COLO829 (cell line): Measurements from ENCODE around the gene LUC7L2.
"Not testable (repeated sequence)": the region's sequence is repeated elsewhere in the genome, so short reads cannot be mapped to it uniquely, and the experiment has no call there.

Experiments used
- DNase-seq: peaks from one replicate; pipeline ENCODE4 v3.0.0; 2012; ENCODE audit warnings: low spot score

LUC7L2 gene, protein sequence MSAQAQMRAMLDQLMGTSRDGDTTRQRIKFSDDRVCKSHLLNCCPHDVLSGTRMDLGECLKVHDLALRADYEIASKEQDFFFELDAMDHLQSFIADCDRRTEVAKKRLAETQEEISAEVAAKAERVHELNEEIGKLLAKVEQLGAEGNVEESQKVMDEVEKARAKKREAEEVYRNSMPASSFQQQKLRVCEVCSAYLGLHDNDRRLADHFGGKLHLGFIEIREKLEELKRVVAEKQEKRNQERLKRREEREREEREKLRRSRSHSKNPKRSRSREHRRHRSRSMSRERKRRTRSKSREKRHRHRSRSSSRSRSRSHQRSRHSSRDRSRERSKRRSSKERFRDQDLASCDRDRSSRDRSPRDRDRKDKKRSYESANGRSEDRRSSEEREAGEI

DNA sequence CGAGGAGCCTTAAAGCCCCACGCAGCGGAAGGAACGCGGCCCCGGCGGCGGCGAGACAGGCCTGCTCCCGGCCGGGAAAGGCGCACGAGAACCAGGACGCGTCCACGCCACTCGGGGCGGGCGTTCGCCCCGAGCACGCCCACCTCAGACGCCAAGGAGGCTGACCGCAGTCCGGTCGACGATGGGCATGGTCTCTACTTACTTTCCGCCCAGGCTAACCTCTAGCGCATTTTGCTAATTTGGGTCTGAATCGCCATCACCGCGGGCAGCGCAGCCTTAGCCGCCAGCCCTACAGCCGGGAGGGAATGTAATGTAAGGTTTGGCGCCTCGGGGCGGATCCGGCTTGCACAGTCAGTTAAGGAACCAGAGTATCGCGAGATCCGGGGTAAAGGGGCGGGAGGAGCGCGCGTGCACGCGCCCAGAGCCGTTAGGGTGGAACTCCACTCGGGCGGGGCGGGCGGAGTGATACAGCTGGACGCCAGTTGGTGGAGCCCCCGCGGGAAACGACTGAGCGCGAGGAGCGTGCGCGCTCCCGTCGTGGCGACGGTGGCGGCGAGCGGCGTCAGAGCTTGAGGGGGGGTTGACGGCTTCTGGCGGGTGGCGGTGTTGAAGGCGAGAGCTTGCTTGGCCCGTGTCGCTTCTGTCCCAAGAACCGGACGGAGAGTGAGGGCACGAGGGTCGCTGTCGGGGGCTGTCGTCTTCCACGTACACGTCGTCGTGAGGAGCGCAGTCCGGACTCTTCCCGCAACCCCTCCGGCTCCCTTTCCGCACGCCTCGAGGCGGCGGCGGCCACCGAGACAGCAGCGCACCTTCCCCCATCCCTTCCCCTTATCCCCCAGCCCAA lies at the start of gene LUC7L2:
Gene LUC7L2, plus strand, starts transcription at position 529 of the 844 bp plus-strand sequence. CDS start 368 bp downstream, outside the sequence.
- peak; percentile 99 for DNase-seq

DNA sequence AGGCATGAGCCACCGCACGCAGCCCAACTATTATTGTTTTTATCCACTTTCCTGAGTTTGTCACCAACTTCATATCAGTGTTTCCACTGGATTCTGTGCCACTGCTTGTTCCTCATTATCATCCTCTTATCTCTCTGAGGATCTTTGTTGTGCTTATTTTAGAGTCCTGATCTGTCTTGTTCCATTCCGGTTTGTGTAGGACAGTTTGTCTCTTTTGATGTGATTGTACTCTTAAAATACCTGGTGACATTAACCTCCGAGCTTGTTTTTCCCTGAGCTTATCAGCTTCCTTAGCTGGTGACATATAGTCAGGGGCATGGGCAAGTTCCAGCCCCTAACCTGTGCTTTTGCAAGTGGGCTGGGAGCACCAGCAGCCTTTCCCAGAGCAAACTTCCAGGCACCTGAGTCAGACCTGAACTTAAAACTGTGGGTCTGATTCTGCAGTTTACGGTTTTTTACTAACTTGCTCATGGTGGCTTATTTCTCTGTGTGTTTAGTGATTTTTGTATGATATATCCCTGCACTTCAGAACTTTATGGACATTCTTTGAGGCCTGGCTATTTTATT lies 41.7 kb upstream of the LUC7L2 start:
- no peak for DNase-seq

DNA sequence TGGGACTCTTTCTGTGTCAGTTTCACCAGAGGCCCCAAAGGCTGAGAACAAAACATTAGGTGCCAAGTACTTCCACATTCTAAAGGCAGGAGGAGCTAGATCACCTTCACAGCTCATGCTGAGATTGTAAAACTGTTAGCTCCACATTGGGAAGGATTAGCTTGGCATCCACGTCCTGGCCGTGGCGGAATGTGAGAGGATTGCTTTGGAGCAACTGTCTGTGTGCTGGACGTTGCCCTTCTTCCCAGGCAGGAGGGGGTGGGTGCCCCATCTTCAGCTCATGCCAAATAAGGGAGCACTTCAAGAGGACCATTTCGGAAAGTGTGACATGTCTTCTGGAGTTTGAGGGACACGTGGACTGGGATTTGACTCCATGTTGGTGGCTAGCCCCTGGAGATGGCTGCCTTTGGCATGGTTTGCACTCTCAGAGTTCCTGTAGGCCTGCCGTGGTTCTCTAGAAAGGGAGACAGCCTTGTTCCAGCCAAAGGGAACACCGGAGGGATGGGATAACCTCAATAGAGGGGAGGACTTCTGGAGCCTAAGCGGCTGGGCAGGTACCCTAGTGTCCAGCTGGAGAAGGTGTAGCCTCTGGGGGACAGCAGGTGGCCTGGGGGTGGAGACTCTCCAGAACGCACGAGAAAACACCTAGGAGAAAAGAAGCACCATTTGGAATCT lies 38.5 kb upstream of the LUC7L2 start:
- DNase-seq: no peak

DNA sequence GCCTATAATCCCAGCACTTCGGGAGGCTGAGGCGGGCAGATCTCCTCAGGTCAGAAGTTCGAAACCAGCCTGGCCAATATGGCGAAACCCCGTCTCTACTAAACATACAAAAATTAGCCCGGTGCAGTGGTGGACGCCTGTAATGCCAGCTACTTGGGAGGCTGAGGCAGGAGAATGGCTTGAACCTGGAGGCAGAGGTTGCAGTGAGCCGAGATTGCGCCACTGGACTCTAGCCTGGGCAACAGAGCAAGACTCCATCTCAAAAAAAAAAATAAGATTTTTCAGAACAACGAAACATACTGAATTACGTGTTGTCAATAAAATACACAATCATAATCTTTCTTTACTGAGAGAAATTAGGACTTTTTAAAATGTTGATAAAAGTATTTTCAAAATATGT lies 35.0 kb upstream of the LUC7L2 start:
- not testable (repeated sequence) for DNase-seq

DNA sequence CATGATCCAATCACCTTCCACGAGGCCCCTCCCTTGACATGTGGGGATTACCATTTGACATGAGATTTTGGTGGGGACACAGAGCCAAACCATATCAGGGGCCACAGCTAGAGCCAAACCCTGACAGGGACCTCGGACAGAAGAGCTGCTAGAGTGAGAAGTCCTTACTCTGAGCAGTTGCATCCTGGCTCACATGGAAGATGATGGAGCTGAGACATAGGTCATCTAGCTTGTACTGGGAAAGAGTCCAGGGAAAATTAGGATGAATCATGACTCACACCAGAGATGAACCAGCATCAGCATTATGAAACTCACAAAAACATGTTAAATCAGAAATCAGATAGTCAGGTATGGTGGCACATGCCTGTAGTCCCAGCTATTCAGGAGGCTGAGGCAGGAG lies 31.3 kb upstream of the LUC7L2 start:
- DNase-seq: peak; percentile 54

DNA sequence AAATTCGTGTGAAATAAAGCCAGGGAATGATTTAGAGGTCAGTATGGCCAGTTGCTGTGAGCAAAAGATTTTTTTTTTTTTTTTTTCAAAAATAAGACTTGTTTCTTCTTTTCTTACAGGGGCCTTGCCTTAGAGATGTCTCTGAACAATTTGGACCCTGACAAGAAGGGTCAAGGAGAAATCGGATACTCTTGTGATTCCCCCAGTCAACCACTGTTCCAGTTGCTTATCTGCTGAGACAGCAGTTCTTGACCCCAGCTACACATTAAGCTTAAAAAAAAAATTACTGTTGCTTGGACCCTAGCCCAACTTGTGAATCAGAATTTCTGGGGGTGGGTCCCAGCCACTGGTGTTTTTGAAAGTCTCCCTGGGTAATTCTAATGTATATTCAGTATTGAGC lies 30.6 kb upstream of the LUC7L2 start:
- DNase-seq: no peak

DNA sequence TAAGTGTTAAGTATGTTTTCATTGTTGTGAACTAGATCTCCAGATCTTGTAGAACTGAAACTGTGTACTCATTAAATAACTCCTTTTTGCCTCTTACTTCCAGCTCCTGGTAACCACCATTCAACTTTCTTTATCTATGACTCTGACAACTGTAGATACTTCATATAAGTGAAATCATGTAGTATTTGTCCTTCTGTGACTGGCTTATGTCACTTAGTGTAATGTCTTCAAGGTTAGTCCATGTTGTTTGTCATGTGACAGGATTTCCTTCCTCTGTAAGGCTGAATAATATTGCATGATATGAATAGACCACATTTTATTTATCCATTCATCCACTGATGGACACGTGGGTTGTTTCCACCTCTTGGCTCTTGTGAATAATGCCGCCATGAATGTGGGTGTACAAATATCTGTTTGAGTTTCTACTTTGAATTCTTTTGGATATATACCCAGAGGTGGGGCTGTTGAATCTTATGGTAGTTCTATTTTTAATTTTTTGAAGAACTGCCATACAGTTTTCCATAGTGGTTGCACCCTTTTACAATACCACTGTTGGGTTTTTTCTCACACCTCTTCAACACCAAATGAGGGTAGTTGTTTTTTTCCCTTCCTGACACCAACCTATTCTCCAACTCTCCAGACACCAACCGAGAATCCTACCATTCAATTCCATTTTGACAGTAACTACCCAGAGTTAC lies 29.2 kb upstream of the LUC7L2 start:
- DNase-seq: no peak

DNA sequence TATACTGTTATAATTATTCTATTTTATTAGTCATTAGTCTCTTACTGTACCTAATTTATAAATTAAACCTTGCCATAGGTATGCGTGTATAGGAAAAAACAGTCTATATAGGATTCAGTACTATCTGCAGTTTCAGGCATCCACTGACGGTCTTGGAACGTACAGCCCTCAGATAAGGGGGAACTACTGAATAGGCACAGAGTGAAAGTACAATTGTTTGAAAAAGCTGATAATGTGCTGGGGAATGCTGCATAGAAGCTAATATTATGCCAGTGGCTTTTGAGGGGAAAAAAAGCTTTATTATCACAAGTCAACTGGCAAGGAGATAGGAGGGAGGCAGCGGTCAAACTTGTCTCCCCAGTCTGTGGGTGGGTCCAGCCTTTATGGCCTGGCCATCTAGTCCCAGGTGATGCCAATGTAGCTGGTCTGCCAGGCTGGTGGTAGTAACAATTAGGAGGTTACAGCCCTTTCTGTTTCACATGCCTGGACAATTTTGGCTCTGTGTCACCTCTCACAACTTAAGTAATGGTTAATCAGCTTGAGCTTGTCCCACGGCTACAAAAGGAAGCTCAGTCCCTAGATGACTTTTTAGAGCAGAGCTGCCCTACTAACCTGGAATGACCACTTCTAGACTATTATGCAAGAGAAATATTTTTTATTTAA lies 26.9 kb upstream of the LUC7L2 start:
- no peak for DNase-seq

DNA sequence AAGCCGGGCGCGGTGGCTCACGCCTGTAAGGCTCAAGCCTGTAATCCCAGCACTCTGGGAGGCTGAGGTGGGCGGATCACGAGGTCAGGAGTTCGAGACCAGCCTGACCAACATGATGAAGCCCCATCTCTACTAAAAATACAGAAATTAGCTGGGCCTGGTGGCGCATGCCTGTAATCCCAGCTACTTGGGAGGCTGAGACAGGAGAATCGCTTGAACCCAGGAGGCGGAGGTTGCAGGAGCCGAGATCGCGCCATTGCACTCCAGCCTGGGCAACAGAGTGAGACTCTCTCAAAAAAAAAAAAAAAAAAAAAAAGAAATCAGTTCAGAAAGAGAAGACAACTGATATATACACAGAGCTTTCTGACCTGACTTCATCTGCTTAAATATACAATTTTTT lies 26.3 kb upstream of the LUC7L2 start:
- DNase-seq: not testable (repeated sequence)

DNA sequence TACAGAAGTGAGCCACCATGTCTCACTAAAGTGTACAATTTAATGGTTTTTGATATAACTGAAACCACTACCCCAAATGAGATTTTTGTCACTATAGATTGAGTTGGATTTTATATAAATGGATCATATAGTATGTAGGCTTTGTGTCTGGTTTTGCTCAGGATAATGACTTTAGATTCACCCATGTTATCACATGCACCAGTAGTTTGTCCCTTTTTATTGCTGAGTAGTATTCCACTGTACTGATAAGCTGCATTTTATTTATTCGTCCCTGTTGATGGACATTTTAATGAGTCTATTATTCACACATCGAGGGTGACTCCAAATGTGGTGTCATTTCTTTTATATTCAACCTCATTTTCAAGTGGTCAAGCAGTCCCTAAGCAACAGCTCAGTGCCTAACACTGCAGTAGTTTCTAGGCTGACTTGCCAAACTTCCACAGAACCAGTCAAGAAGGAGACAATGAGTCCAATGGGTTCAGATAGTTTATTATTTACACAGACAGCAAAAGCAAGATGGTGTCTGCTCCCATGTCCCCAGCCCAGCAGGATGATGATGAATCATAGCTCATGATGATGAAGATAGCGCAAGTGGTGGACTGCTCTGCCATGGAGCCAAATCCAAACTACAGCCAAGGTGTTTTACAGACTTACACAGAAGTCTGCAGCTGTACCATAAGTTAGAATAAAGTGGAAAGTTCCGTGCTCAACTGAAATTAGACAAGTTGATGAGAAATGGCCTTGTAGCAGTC lies 25.1 kb upstream of the LUC7L2 start:
- DNase-seq: no peak

DNA sequence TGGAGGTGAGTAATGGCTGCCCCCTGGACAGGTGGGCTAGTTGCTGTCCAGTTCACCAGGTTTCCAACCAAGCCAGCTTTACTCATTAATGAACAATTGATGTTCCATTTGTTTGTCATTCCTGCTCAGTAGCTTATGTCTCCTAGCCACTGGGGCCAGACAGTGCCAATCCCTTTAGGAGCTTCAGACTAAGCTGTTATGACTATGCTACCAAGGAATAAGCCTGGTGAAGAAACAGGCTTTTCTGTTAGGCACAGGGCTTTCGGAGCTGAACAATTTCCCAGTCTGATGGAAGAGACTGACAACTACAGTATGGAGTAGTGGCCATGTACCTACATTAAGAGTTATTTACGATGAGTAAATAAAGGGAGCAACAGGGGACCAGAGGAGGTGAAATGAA lies 20.7 kb upstream of the LUC7L2 start:
- no peak for DNase-seq

DNA sequence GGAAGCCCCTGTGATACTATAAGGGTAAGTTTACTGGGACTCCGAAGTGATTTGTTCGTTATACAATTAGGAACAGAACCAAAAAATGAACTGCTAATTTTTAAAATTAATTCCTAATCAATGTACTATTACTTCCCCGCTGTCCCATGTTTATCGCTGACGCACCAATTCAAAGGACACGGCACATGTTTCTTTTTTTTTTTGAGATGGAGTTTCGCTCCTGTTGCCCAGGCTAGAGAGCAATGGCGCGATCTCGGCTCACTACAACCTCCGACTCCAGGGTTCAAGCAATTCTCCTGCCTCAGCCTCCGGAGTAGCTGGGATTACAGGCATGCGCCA lies 20.0 kb upstream of the LUC7L2 start:
- no peak for DNase-seq

DNA sequence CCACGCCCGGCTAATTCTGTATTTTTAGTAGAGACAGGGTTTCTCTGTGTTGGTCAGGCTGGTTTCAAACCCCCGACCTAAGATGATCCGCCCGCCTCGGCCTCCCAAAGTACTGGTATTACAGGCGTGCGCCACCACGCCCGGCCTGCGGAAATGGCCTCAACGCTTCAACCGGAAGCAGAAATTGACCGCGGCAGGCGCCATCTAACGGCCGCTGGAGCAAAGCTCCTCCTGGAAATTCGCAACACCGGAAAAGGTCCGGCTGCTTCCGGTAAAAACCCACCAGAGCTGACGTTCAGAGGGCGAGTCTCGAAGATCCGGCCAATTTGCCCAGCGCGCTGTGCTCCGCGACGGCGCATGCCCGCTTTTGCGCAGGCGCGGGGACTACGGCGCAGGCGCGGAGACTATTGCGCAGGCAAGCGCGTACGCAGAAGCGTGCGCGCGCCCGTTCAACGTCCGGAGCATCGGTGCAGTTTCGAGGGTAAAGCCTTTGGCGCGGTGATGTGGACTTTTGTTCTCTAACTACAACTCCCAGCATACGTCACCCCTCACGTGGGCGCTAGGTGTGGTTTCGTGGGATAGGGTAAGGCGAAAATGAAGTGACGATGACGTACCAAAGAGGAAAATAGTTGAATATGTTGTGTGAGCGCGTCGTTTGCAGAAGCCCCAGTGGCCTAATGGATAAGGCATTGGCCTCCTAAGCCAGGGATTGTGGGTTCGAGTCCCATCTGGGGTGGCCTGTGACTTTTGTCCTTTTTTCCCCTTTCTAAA lies 19.5 kb upstream of the LUC7L2 start:
- peak; percentile 100 for DNase-seq

DNA sequence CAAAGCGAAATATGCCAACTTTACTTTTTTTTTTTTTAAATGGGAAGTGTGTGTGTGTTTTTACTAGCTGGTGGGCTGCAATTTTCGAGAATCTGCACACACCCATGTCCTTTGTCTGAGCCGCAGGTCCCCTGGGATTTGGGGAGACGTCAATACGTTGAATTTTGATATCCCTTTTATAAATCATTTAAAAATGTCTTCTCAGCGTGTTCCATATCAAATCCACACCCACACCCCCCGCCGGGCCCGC lies 19.0 kb upstream of the LUC7L2 start:
- DNase-seq: peak; percentile 71

DNA sequence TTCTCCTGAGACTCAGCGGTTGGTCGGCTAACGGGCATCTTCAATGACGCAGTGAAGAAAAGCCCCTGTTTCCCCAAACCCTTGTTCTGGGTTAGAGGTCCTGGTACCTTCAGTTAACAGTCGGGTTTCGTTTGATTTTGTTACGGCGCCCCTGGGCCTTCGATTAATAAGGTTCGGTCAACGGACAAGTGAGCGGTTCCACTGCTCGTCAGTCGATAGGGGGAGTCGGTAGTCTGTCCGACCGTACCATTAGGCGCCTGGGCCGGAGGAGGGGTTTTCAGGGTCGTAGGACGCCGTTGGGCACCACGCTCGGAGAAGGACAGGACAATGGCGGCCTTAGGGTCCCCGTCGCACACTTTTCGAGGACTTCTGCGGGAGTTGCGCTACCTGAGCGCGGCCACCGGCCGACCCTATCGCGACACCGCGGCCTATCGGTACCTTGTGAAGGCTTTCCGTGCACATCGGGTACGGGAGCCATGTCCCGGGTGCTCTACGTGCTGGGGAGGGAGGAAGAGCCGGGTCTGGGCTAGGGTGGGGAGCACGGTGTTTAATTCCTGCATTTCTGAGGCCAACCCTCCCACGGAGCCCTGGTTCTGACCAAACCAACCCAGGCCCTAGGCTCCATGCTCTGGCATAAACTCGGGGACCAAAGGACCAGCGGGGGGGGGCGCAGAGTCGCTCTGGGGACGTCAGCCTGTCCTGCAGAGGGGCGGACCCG lies 18.5 kb upstream of the LUC7L2 start, which contains the start of gene FMC1:
Gene FMC1, plus strand, starts transcription at position 280 of the 718 bp plus-strand sequence. Its CDS starts 48 bp downstream, at position 328.
- DNase-seq: peak; percentile 89

DNA sequence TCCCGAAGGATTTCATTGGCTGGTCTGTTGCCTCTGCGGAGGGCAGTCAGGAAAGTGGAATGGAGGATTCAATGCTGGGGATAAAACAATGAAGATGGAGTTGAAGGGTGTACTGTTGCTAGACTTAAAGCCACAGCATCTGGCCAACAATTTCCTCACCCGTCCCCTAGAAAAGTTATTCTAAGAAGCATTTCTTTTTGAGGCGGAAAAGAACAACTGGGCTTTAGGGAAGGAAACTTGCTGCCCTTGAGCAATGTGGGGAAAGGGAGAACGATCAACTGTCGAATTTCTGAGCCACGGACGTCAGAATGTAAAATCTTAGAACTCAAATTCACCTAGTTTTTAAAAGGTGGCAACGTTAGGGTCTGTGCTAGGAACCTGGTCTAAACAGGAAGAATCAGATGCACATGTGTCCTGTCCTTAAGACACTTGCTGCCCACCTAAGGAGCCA lies 17.9 kb upstream of the LUC7L2 start:
- peak; percentile 93 for DNase-seq

DNA sequence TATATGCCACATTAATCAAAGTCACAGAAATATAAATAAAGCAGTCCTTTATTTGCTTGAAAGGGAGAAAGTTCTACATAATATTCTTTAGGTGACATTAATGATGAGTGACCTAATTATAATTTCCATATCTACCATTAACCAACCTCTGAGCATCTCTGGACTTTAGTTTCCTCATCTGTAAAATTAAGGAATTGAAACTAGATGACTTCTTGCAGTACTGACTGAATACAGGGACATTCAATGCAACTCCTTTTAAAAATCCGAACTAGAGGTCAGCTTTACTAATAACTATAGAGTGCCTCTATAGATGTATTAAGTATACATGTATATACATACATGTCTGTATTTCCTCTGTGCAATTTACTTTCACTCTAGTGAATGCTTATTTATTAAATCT lies 14.7 kb upstream of the LUC7L2 start:
- no peak for DNase-seq

DNA sequence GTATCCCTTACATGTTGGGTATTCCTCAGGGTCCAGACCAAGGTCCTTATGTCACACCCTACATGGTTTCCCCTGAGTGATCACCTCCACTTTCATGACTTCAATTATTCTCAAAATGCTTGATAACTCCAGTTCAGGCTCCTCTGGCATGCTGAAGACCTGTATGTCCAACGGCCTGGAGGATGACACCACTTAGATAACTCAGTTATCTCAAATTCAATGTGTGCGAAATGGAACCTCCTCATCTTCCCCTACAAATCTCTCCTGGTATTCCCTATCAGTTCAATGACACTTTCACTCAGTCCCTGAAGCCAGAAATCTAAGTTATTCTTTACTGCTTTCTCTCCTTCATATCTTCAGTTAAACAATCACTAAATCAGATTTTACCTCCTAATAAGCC lies 8.7 kb upstream of the LUC7L2 start:
- DNase-seq: no peak

DNA sequence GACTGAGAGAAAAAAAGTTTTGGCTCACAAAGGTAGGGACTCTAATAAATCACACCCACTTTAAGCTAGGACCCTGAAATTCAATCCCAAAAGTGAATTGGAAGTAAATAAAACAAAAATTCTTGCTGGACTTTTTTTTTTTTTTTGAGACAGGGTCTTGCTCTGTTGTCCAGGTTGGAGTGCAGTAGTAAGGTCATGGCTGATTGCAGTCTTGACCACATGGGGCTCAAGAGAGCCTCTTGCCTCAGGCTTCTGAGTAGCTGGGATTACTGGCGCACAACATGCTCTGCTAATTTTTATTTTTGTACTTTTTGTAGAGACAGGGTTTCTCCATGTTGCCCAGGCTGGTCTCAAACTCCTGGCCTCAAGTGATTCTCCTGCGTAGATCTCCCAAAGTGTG lies 5.0 kb upstream of the LUC7L2 start:
- no peak for DNase-seq
